SK-N-SH treated with all-trans-retinoic acid at 6 μM for 48 hours (cell line): ENCODE measurements around the gene HNF4A.

Experiments
- ARNTL ChIP-seq: fragments of 450-650 bp; formaldehyde crosslinking; IDR thresholded peaks from 2 replicates; pipeline ENCODE4 v1.5.0; 2020; ENCODE audit warnings: low read depth, mild to moderate bottlenecking, moderate library complexity, borderline replicate concordance
- CSDC2 ChIP-seq: fragments of 250-450 bp; sonication (Bioruptor Pico); IDR thresholded peaks from 2 replicates; pipeline ENCODE4 v1.5.0; 2020; ENCODE audit warnings: mild to moderate bottlenecking, moderate library complexity
- PPARA ChIP-seq: fragments of 250-450 bp; sonication (Bioruptor Pico); IDR thresholded peaks from 2 replicates; pipeline ENCODE4 v1.5.0; 2020; ENCODE audit warnings: mild to moderate bottlenecking, borderline replicate concordance
- ZFP3 ChIP-seq: fragments of 250-450 bp; sonication (Bioruptor Pico); IDR thresholded peaks from 2 replicates; pipeline ENCODE4 v1.5.0; 2020; ENCODE audit warnings: mild to moderate bottlenecking, moderate library complexity
- ZNF565 ChIP-seq: fragments of 450-650 bp; formaldehyde crosslinking; conservative IDR thresholded peaks from 2 replicates; pipeline ENCODE4 v1.5.0; 2020; ENCODE audit warnings: low read depth, mild to moderate bottlenecking, moderate library complexity
- TF ChIP-seq, protein P1 (sequence below): fragments of 250-450 bp; sonication (Bioruptor Pico); IDR thresholded peaks from 2 replicates; pipeline ENCODE4 v1.8.0; 2020; ENCODE audit warnings: mild to moderate bottlenecking, moderate library complexity, borderline replicate concordance

DNA sequence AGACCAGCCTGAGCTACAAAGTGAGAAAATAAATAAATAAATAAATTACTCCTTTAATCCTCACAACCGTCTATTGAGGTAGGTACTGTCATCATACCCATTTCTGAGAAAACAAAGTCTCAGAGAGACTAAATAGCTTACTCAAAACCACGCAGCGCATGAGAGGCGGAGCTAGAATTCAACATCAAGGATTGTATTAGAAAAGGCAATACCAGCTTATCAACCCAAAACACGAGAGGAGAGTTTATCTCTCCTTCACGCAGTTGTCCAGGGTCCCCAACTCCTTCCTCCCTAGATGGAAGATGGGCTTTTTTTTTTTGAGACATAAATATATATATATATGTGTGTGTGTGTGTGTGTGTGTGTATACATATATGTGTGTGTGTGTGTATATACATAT, 12.2 kb downstream of the HNF4A start:
- TF ChIP-seq ARNTL (CRISPR knock-in tag) (no peak), PPARA (CRISPR knock-in tag) (no peak), CSDC2 (CRISPR knock-in tag) (no peak), ZNF565 (no peak), ZFP3 (CRISPR knock-in tag) (no peak)
- TF ChIP-seq, protein P1, sequence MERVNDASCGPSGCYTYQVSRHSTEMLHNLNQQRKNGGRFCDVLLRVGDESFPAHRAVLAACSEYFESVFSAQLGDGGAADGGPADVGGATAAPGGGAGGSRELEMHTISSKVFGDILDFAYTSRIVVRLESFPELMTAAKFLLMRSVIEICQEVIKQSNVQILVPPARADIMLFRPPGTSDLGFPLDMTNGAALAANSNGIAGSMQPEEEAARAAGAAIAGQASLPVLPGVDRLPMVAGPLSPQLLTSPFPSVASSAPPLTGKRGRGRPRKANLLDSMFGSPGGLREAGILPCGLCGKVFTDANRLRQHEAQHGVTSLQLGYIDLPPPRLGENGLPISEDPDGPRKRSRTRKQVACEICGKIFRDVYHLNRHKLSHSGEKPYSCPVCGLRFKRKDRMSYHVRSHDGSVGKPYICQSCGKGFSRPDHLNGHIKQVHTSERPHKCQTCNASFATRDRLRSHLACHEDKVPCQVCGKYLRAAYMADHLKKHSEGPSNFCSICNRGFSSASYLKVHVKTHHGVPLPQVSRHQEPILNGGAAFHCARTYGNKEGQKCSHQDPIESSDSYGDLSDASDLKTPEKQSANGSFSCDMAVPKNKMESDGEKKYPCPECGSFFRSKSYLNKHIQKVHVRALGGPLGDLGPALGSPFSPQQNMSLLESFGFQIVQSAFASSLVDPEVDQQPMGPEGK = no peak
